IPS-11a (cell line): ENCODE results near the gene OR6J1.

Source experiments
- H3K4me3 ChIP-seq: one replicate; pipeline ENCODE4 v1.5.1; 2013; ENCODE audit warnings: low read depth, low read length, control low read depth

Gene OR6J1

DNA sequence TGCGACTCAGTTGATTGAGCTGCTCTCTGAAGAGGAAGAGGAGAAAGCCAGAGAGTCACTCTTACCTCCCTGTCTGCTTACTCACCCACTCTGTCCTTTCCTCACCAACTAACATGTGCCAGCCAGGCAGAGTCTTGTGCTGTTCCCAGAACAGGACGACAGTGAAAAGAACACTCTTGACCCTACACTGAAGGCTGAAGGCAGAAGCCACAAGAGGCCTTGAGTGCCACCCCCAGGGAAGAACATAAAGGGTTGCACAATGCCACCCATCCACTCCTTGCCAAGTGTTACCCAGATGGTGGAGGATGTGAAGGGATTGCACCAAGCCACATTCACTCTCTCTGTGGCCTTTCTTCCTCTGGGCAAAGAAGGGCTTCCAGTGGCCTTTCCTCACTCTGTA, 33.2 kb downstream of the OR6J1 start:
- no peak overlapping the region for H3K4me3 ChIP-seq

DNA sequence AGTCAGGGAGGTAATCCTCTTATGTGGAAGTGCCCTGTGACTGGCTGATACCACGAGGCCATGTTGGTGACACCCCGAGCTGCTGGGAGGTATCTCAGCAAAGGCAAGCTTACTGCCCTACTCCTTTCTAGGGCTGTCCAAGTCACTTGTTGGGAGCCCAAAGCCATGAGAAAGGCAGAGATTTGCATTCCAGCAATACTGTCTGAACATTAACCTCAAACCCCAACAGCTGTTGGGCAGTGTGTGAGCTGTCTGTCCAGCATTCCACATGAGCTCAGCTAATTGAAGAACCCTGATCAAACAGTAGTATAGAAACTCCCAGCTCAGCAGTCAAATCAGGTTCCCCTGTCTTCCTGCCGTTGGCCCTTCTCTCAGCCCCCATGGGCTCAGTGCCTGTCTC, 36.9 kb downstream of the OR6J1 start:
- no peak overlapping the region for H3K4me3 ChIP-seq

DNA sequence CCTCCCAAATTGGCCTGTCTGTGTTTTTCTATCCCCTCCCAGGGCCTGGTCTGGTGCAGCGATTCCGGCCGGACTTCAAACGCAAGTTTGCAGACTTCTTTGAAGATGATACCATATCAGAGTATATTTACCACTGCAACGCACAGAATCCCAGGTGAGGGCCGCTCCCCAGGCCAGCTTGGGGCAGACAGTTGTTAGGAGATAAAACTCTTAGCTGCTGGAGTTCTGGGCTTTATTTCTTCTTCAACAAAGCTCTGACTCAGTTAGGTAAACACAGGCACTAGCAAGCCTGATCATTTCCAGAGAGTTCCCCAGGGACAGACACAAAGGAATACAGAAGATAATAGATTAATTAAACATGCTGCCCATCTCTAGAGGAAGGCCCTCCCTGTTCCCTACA, 37.8 kb downstream of the OR6J1 start:
- no peak overlapping the region for H3K4me3 ChIP-seq

DNA sequence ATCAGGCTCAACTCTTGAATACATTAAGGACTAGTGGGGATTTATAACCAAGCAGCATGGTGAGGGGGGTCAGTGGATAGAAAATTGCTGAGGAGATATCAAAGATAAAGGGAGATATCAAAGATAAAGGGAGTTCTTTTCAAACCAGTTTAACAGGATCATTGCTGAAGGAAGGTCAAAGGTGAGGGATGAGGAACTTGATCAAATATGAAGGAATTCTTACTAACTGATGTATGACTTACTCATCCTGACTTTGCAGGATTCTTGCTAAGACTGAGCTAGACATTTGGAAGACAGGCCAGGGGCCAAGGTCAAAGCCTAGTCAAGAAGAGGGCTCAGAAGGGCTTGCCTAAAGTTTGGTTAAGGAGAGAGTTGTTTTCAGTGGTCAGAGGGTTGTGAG, 41.3 kb downstream of the OR6J1 start:
- H3K4me3 ChIP-seq: no peak overlapping the region

DNA sequence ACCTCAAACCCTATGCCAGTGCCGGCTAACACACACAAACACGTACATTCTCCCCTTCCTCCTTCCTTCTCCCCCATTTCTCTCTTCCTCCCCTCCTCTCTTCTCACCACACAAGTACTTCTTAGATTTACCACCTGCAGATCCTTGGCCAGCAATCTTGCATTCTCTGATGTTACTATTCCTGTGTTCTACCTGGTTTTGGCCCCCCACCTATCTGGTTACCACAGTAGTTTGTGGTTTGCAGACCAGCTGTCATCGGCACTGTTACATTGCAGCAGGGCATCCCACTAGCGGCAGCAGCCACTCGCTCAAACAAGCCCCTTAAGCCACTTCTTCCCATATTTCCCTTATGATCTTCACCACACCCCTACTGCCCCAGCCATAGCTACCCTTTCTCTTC, 42.2 kb downstream of the OR6J1 start:
- no peak overlapping the region for H3K4me3 ChIP-seq

DNA sequence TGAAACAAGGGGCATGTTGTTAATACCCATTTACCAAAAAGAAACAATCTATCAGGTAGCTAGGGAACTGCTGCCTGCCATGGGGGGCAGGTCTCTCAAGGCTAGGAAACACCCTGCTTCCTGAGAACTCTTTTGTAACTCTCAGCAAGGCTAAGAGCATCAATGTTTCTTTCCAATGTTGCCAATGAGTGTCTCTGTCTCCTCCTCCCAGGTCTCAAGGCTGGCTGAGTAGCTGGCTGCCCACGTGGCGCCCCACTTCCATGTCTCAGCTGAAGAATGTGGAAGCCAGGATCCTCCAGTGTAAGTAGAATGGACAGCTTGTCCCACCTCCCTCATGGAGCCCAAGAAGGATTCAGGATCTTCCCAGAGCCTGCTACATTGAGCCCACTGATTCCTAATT, 42.7 kb downstream of the OR6J1 start:
- H3K4me3 ChIP-seq: no peak overlapping the region

GRCh38 chr14:22600027-22600426, 44.1 kb downstream of the OR6J1 start:
- H3K4me3 ChIP-seq: no peak overlapping the region

DNA sequence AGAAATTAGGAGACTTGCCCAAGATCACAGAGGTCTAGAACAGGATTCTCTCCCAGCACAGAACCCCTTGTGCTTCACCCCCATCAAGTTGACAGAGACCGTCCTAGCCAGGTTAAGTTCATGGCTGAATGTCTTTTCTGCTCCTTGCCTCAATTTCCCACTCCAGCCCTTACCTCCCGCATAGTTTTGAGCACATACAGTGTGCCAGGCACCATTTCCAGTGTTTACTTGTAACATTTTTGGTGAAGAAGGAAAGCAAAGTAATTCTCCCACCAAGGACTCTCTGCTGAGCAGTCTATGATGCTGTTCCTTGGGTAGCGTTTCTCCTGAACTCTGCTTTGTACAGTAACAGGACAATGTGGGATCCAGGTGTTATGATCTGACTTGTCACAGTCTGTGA, 44.8 kb downstream of the OR6J1 start:
- peak overlapping the region; percentile 89 for H3K4me3 ChIP-seq

DNA sequence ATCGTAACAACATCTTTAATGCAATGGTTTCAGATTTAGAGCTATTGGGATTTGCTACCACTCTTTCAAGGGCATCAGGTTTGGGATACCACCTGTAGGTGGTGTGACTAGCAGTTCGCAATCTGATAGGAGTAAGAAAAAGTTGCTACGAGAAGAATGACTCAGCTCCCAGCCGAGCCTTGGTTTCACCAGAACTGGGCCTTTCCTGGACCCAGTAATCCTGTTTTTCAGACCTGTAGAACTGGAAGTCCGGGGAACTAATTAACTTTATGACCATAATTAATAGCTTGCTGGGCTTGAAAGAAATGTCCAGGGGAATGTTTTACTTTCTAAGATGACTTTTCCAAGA, 45.3 kb downstream of the OR6J1 start:
- peak overlapping the region; percentile 89 for H3K4me3 ChIP-seq

GRCh38 chr14:22598099-22598895, 45.9 kb downstream of the OR6J1 start, which contains the start of gene ABHD4:
Gene ABHD4 (plus strand): TSS chr14:22598300. CDS start chr14:22598307, 7 bp downstream.
- H3K4me3 ChIP-seq: peak within 1 kb of the TSS; percentile 89

DNA sequence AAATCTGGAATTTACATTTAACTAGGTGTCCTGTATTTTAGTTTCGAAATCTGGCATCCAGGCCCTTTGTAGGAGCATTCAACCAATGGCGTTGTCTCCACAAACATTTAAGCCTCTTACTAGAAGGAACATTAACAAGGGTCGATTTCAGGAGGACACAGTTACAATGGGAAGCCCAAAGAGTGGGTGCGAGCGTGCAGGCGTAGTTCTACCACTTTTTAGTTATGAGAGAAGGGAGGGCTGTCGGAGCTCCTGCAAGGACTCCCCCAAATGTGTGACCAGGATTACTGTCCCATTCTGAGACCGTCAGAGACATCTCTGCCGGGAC, 46.4 kb downstream of the OR6J1 start:
- H3K4me3 ChIP-seq: peak overlapping the region; percentile 89

- H3K4me3 ChIP-seq: no peak overlapping the region
These were observed 46.9 kb downstream of the OR6J1 start for GRCh38 chr14:22597265-22597664.

- no peak overlapping the region for H3K4me3 ChIP-seq
These were observed 47.7 kb downstream of the OR6J1 start for GRCh38 chr14:22596354-22596879.

- H3K4me3 ChIP-seq: no peak overlapping the region
These were observed 49.9 kb downstream of the OR6J1 start for GRCh38 chr14:22594156-22594716.

DNA sequence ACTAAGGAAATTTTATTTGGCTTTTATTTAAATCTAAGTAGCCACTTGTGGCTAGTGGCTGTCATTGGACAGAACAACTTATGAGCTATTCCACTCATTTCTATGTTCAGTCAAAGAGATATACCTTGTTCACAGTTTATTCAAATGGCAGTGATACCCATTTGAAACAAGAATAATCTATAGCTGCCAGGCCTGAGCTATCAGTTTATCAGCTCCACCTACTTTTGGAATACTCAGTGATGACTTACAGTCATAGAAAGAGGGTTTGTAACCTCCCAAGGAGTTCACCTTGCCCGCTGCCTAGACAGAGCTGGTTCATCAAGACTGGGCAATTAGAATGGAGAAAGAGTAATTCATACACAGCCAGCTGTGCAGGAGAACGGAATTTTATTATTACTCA, 50.6 kb downstream of the OR6J1 start:
- no peak overlapping the region for H3K4me3 ChIP-seq

- H3K4me3 ChIP-seq: no peak overlapping the region
These were observed 51.0 kb downstream of the OR6J1 start for GRCh38 chr14:22593189-22593588.

DNA sequence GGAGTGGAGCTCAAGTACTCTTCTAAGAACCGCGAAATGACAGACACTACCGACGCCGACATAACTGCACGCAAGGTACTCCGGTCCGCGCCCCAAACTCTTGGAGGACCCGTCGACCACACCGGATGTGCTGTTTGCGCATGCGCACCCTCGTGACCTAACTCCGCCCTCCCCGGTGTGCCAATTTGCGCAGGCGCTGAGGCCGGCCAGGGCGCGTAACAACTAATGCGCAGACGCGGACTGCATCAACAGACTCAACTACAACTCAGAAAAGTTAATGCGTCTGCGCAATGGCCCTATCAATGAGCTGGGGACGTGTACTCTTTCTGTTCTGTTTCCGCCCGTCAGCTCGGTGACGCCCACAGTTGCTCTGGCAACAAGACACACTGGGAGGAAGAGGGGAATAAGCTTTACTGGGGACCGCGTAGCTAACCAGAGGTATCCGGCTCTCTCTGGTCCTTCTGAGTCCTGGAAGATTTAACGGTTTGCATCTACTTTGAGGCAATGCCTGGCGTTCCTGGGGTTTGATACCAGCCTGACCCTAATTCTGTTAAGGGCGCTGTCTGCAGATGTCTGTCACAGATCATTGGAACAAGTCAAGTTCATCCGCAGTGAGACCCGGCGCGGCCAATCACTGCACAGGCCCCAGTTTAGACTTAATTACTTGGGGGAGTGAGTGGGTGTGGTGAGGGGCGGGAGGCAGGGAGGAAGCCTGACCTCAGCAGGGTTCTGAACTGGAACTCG, 54.9 kb downstream of the OR6J1 start, which contains the start of gene DAD1:
Gene DAD1 (minus strand): TSS at position 129 of the 744 bp plus-strand sequence. CDS start 67 bp downstream, at position 62.
- peak within 1 kb of the TSS; percentile 96 for H3K4me3 ChIP-seq

DNA sequence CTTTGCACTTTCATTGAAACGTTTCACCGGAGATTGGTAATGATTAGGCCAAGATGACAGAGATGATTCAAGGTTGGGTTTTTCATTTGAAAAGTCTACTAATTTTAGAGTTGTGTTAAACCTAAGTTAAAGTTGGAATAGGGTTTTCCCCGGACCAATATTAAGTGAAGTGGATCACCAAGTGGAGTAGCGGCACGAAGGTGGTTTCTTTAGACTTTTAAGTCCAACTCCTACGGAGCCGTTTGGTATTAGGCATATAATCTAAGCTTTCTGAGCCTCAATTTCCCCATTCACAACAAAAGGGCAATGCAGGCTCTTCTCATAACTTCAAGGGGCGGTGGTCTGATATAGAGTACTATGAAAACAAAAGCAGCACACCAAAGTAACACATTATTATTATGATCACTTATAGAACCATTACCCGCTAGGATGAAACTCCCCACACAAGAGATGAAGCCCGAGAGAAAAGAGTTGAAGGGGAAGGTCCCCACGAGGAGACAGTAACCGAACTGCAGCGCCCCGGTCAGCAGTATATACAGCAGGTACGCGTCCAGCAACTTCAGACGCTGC, 55.5 kb downstream of the OR6J1 start:
- peak overlapping the region; percentile 96 for H3K4me3 ChIP-seq

GRCh38 chr14:22587677-22588422, 56.3 kb downstream of the OR6J1 start:
- H3K4me3 ChIP-seq: peak overlapping the region; percentile 96

GRCh38 chr14:22587247-22587646, 56.9 kb downstream of the OR6J1 start:
- no peak overlapping the region for H3K4me3 ChIP-seq

GRCh38 chr14:22583994-22584393, 60.2 kb downstream of the OR6J1 start:
- H3K4me3 ChIP-seq: no peak overlapping the region
